Breast epithelium (tissue), 4 donors: ENCODE measurements around the gene KRTAP10-9. TPM values are rescaled to one million over a fixed set of nuclear protein-coding genes. Genes with fewer than 3 reads are reported as not detected.
"Not testable (repeated sequence)": the region's sequence is repeated elsewhere in the genome, so short reads cannot be mapped to it uniquely, and the experiment has no call there.

Source experiments
- DNase-seq, 2 donors: peaks; one replicate each; pipeline ENCODE4 v3.0.0-alpha.2; 2019; ENCODE audit warnings: low spot score in 2 of 2
- H3K27ac ChIP-seq, 2 donors: fragments of 200-600 bp; sonication (generic) in 1 of 2; one replicate each; pipeline ENCODE4 v1.5.1; 2016 to 2019; ENCODE audit warnings: mild to moderate bottlenecking in 1 of 2
- H3K27me3 ChIP-seq, 2 donors: fragments of 200-600 bp; sonication (generic) in 1 of 2; one replicate each; pipeline versions ENCODE4 v1.5.1 to v1.6.0; 2017 to 2019; ENCODE audit warnings: control low read depth in 1 of 2, mild to moderate bottlenecking in 1 of 2
- H3K36me3 ChIP-seq: fragments of 200-600 bp; one replicate; pipeline ENCODE4 v1.5.1; 2019
- H3K4me1 ChIP-seq, 2 donors: fragments of 200-600 bp; sonication (generic); one replicate each; pipeline ENCODE4 v1.5.1; 2016 to 2019; ENCODE audit warnings: control low read depth in 1 of 2
- H3K4me3 ChIP-seq, 3 donors: fragments of 200-600 bp; sonication (generic); 1 replicate in 2 of 3; 2 replicates in 1 of 3; pipeline ENCODE4 v1.5.1; 2016 to 2019; ENCODE audit warnings: mild to moderate bottlenecking in 3 of 3, moderate library complexity in 2 of 3
- H3K9me3 ChIP-seq, 2 donors: fragments of 200-600 bp; sonication (generic) in 1 of 2; one replicate each; pipeline ENCODE4 v1.5.1; 2016 to 2019; ENCODE audit warnings: control low read depth in 1 of 2
- POLR2A ChIP-seq: fragments of 450-650 bp; IDR thresholded peaks from one replicate; pipeline ENCODE4 v1.6.1; 2016; ENCODE audit warnings: antibody characterized with exemption, mild to moderate bottlenecking, moderate library complexity
- POLR2AphosphoS5 ChIP-seq, 3 donors: sonication (generic); formaldehyde crosslinking; IDR thresholded peaks; one replicate each; pipeline ENCODE4 v1.6.1; 2017; ENCODE audit warnings: antibody characterized with exemption in 3 of 3
- intact Hi-C: fragments of 100-400 bp; cut with DNase I; formaldehyde crosslinking; loops from one replicate; pipeline ENCODE4 v1.15.1; 2023; ENCODE audit warnings: low total_unique reads
- total RNA-seq, 3 donors: library from RNA; depleted of rRNA; stranded (reverse); fragments of >200 nt; gene quantifications; one replicate each; pipeline ENCODE4 v1.1.0, GENCODE V29; 2016
- TF ChIP-seq, protein P1 (sequence below), 3 donors: fragments of 450-650 bp; IDR thresholded peaks; one replicate each; pipeline ENCODE4 v1.5.1; 2016 to 2017; ENCODE audit warnings: antibody characterized with exemption in 3 of 3, mild to moderate bottlenecking in 3 of 3, moderate library complexity in 3 of 3

Gene KRTAP10-9
- total RNA-seq, 3 donors from 2014 or later, result not detected

DNA sequence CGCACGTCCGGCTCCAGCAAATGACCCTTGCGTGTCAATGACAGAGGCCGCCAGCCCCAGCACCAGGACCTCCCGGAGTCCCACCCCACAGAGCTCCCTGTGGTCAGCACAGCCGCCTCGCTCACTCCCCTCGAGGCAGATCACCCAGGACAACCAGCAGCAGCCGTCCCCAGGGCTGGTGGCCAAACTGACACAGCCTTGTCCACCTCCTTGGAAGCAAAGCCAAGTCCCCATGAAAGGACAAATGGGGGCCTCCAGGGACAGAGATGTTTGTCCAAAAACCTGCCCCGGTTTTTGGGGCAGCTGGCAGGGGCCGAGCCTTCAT, 12.4 kb downstream of the KRTAP10-9 start:
- TF ChIP-seq, protein P1, sequence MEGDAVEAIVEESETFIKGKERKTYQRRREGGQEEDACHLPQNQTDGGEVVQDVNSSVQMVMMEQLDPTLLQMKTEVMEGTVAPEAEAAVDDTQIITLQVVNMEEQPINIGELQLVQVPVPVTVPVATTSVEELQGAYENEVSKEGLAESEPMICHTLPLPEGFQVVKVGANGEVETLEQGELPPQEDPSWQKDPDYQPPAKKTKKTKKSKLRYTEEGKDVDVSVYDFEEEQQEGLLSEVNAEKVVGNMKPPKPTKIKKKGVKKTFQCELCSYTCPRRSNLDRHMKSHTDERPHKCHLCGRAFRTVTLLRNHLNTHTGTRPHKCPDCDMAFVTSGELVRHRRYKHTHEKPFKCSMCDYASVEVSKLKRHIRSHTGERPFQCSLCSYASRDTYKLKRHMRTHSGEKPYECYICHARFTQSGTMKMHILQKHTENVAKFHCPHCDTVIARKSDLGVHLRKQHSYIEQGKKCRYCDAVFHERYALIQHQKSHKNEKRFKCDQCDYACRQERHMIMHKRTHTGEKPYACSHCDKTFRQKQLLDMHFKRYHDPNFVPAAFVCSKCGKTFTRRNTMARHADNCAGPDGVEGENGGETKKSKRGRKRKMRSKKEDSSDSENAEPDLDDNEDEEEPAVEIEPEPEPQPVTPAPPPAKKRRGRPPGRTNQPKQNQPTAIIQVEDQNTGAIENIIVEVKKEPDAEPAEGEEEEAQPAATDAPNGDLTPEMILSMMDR (IDR thresholded peaks at IDR 0.05), result no peak
- TF ChIP-seq POLR2AphosphoS5 (IDR thresholded peaks at IDR 0.05) (no peak), POLR2A (no peak)
- no peaks in the 10 kb centered on the region for H3K4me1 ChIP-seq
- no peaks in the 10 kb centered on the region for H3K36me3 ChIP-seq
- intact Hi-C loops, result loop anchor here (5.0 kb wide), 1 partner anchor 103 kb away; no protein-coding TSS in a partner anchor
- H3K27ac ChIP-seq, result no peak overlapping the region
- H3K9me3 ChIP-seq, result peaks cover 7 to 20% of the 10 kb centered on the region in 2 donors
- no peak for DNase-seq
- H3K27me3 ChIP-seq, result peaks cover 0 to 28% of the 10 kb centered on the region in 2 donors
- no peak overlapping the region for H3K4me3 ChIP-seq

DNA sequence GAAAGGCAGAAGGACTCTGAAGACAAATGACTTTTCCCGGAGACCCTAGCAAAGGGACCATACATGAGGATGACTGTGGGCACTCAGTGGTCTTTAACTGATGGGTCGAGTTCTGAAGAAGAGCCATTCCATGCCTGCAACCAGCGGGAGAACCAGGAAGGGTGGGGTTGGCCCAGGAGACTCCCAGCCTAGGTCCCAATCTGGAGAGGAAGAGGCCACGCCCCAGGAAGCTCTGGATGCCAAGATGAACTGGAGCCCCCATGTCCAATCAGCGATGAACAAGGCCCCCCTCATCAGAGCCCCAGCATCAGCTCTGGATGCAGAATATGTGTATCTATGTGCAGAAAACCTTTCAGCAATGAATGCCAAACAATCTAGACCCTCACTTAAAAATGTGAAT, 13.9 kb downstream of the KRTAP10-9 start:
- H3K9me3 ChIP-seq, result peaks cover 16 to 33% of the 10 kb centered on the region in 2 donors
- intact Hi-C loops, result no loop called here
- no peak for TF ChIP-seq POLR2AphosphoS5 (IDR thresholded peaks at IDR 0.05)
- TF ChIP-seq, protein P1 (IDR thresholded peaks at IDR 0.05), result no peak
- TF ChIP-seq POLR2A, result no peak
- DNase-seq, result no peak
- H3K27me3 ChIP-seq, result peaks cover 0 to 28% of the 10 kb centered on the region in 2 donors
- no peaks in the 10 kb centered on the region for H3K36me3 ChIP-seq
- H3K4me1 ChIP-seq, result no peaks in the 10 kb centered on the region
- H3K4me3 ChIP-seq, result no peak overlapping the region
- H3K27ac ChIP-seq, result no peak overlapping the region

DNA sequence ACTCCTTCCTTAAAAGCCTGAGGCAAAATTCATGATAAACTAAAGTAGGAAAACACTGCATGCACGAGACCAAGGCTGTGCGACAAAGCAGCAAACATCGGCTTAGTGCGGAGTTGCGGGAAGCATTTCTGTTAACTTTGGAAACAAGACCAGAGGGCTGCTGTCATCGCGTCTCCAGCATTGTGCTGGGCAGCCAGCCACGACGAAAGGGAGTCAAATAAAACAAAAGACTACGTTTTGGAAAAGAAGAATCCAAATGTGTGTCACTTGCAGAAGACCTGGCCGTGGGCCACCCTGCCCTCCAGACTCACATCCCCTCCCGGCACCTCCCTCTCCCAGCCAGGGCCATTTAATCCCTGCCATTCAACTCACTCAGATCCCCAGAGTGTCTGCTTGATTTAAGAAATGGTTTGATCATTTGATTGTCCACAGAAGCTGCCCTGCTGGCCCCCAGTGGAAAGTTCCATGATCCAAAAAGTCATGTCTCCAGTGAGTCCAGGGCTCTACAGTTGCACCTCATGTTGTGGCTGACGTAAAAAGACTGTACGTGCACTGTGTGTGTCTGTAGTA, 16.9 kb downstream of the KRTAP10-9 start:
- no peak for DNase-seq
- Histone ChIP-seq H3K27me3 (peaks cover 0 to 53% of the 10 kb centered on the region in 2 donors), H3K4me1 (no peaks in the 10 kb centered on the region), H3K9me3 (peaks cover 16 to 33% of the 10 kb centered on the region in 2 donors), H3K36me3 (no peaks in the 10 kb centered on the region), H3K4me3 (no peak overlapping the region), H3K27ac (no peak overlapping the region)
- intact Hi-C loops, result no loop called here
- TF ChIP-seq, protein P1 (IDR thresholded peaks at IDR 0.05), result no peak
- TF ChIP-seq POLR2AphosphoS5 (IDR thresholded peaks at IDR 0.05) (no peak), POLR2A (no peak)

DNA sequence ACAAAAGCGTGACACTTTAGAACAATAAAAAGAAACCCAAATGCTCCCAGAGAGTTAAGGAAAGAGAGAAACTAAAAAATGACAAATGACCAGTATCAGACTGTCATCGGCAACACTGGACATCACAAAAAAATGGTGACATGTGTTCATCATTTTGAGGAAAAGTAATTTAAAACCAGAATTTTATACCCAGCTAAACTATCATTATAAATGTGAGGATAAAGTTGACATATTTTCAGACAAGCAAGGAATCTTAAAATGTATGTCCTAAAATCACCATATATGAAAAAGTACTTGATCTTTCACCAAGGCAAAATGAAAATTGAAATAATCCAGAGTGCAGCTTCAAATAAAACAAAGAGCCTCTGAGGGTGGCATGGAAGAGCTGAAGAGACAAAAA, 18.0 kb downstream of the KRTAP10-9 start:
- no peak for DNase-seq
- no peaks in the 10 kb centered on the region for H3K4me1 ChIP-seq
- peaks cover 16 to 33% of the 10 kb centered on the region in 2 donors for H3K9me3 ChIP-seq
- peaks cover 0 to 50% of the 10 kb centered on the region in 2 donors for H3K27me3 ChIP-seq
- no peaks in the 10 kb centered on the region for H3K36me3 ChIP-seq
- no peak overlapping the region for H3K4me3 ChIP-seq
- TF ChIP-seq, protein P1 (IDR thresholded peaks at IDR 0.05), result no peak
- no peak for TF ChIP-seq POLR2AphosphoS5 (IDR thresholded peaks at IDR 0.05)
- TF ChIP-seq POLR2A, result no peak
- no peak overlapping the region for H3K27ac ChIP-seq
- intact Hi-C loops, result no loop called here

DNA sequence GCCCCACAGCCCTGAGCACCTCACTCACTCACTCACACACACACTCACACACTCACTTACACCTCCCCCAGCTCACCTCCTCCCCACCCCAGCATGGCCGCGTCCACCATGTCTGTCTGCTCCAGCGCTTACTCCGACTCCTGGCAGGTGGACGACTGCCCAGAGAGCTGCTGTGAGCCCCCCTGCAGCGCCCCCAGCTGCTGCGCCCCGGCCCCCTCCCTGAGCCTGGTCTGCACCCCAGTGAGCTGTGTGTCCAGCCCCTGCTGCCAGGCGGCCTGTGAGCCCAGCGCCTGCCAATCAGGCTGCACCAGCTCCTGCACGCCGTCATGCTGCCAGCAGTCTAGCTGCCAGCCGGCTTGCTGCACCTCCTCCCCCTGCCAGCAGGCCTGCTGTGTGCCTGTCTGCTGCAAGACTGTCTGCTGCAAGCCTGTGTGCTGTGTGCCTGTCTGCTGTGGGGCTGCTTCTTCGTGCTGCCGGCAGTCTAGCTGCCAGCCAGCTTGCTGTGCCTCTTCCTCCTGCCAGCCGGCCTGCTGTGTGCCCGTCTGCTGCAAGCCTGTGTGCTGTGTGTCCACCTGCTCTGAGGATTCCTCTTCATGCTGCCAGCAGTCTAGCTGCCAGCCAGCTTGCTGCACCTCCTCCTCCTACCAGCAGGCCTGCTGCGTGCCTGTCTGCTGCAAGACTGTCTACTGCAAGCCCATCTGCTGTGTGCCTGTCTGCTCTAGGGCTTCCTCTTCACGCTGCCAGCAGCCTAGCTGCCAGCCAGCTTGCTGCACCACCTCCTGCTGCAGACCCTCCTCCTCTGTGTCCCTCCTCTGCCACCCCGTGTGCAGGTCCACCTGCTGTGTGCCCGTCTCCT, 19.7 kb downstream of the KRTAP10-9 start, which contains the start of gene KRTAP10-11:
Gene KRTAP10-11 (plus strand): TSS at position 49 of the 856 bp plus-strand sequence. CDS start 45 bp downstream, at position 94.
- H3K27ac ChIP-seq, H3K4me1 ChIP-seq, DNase-seq, H3K36me3 ChIP-seq, intact Hi-C loops, H3K4me3 ChIP-seq: not testable (repeated sequence)
- Histone ChIP-seq H3K27me3 (peaks cover 0 to 34% of the 10 kb centered on the region in 2 donors), H3K9me3 (peaks cover 16 to 24% of the 10 kb centered on the region in 2 donors)
